HepG2 (cell line): ENCODE results near the gene CLTCL1. TPM values are rescaled to one million over a fixed set of nuclear protein-coding genes. Genes with fewer than 3 reads are reported as not detected.

ENCODE experiments used
- ATAC-seq: fragments of 200-7000 bp; cut with Tn5 transposase; 3 replicates; pipeline ENCODE4 v1.9.1; 2020; ENCODE audit warnings: mild to moderate bottlenecking, moderate library complexity
- BruUV-seq: library from RNA; stranded (reverse); fragments of 400-500 nt; replicated peaks from 2 replicates; lab custom pipeline; 2021; lab: Mats Ljungman, UMichigan
- CTCF ChIA-PET: fragments of 300-600 bp; formaldehyde crosslinking; extraction: SDS; loops from one replicate; lab custom pipeline; 2021; ENCODE audit warnings: low total read pairs, inconsistent platforms, low intra/inter-chr PET ratio; lab: Yijun Ruan, JAX
- POLR2A ChIA-PET: fragments of 350-600 bp; sonication (Branson Sonifier 250); formaldehyde crosslinking; loops from one replicate; lab custom pipeline; 2020; ENCODE audit warnings: antibody characterized with exemption, inconsistent platforms; lab: Yijun Ruan, JAX
- DNase-seq: peaks from one replicate; pipeline ENCODE4 v3.0.0-alpha.2; 2015; ENCODE audit warnings: low spot score
- FAIRE-seq: peaks from 3 replicates; lab custom pipeline; 2011; peaks lifted over from hg19 to GRCh38; lab: Jason Lieb, UNC
- H2AFZ ChIP-seq: one replicate; pipeline ENCODE4 v1.6.1; 2011; ENCODE audit warnings: low read length, inconsistent platforms
- H3K27ac ChIP-seq: fragments of 300-600 bp; 3 replicates; pipeline ENCODE4 v1.8.0; 2011; ENCODE audit warnings: mixed run types, mild to moderate bottlenecking, mixed read lengths, low read length, inconsistent platforms; ENCODE audit not compliant: insufficient read depth; ENCODE audit errors: extremely low read length
- H3K27me3 ChIP-seq, 2 experiments: fragments of 200-600 bp in 1 of 2; 2 replicates in 1 of 2; 3 replicates in 1 of 2; pipeline versions ENCODE4 v1.6.0 to v1.8.0; 2011; ENCODE audit warnings: low read length in 2 of 2, mild to moderate bottlenecking in 2 of 2, moderate library complexity in 2 of 2, inconsistent platforms in 1 of 2; ENCODE audit not compliant: insufficient read depth in 2 of 2, control insufficient read depth in 1 of 2
- H3K36me3 ChIP-seq, 2 experiments: fragments of 200-600 bp in 1 of 2; replicated peaks in 1 of 2; 2 replicates in 1 of 2; 3 replicates in 1 of 2; pipeline versions ENCODE4 v1.5.1 to v1.8.0; 2011; ENCODE audit warnings: low read length in 2 of 2, inconsistent platforms in 1 of 2; ENCODE audit not compliant: insufficient read depth in 2 of 2, control insufficient read depth in 1 of 2
- H3K4me1 ChIP-seq: 2 replicates; pipeline ENCODE4 v1.5.1; 2012; ENCODE audit warnings: low read length, inconsistent platforms; ENCODE audit not compliant: insufficient read depth
- H3K4me2 ChIP-seq: 2 replicates; pipeline ENCODE4 v1.6.0; 2011; ENCODE audit warnings: low read depth, low read length, inconsistent platforms
- H3K4me3 ChIP-seq, 3 experiments: fragments of 200-600 bp in 1 of 3; sonication (generic), shearing (Covaris generic) in 1 of 3; replicated peaks in 1 of 3; 2 replicates each; pipeline ENCODE4 v1.5.1; 2011 to 2016; ENCODE audit warnings: low read length in 3 of 3, inconsistent platforms in 2 of 3, low read depth in 2 of 3, mild to moderate bottlenecking in 2 of 3, control low read depth in 1 of 3, mixed read lengths in 1 of 3; ENCODE audit not compliant: insufficient read depth in 1 of 3
- H3K79me2 ChIP-seq: one replicate; pipeline ENCODE4 v1.6.1; 2011; ENCODE audit warnings: low read length, inconsistent platforms; ENCODE audit not compliant: insufficient read depth
- H3K9ac ChIP-seq: 2 replicates; pipeline ENCODE4 v1.6.0; 2011; ENCODE audit warnings: mild to moderate bottlenecking, low read depth, low read length, inconsistent platforms; ENCODE audit not compliant: insufficient read depth
- H3K9me3 ChIP-seq: 2 replicates; pipeline ENCODE4 v1.5.1; 2012; ENCODE audit warnings: mild to moderate bottlenecking, low read length
- H4K20me1 ChIP-seq: 2 replicates; pipeline ENCODE4 v1.6.0; 2011; ENCODE audit warnings: inconsistent platforms, mild to moderate bottlenecking, low read length, moderate library complexity; ENCODE audit not compliant: insufficient read depth
- CEBPZ ChIP-seq: IDR thresholded peaks from 2 replicates; pipeline ENCODE4 v1.6.1; 2012; ENCODE audit warnings: low read length, improper control_type of control experiment
- KMT2B ChIP-seq: IDR thresholded peaks from 2 replicates; pipeline ENCODE4 v1.6.1; 2016; ENCODE audit warnings: missing genetic modification reagents, missing compliant biosample characterization
- ZFP36L1 ChIP-seq: sonication (generic); formaldehyde crosslinking; IDR thresholded peaks from 2 replicates; pipeline ENCODE4 v1.8.0; 2022; ENCODE audit warnings: mild to moderate bottlenecking, missing genetic modification reagents, moderate library complexity
- ZFX ChIP-seq: sonication (generic); formaldehyde crosslinking; IDR thresholded peaks from 2 replicates; pipeline ENCODE4 v1.4.0; 2020; ENCODE audit warnings: mild to moderate bottlenecking, low read depth, missing genetic modification reagents, moderate library complexity
- ZNF883 ChIP-seq: sonication (generic); formaldehyde crosslinking; IDR thresholded peaks from 2 replicates; pipeline ENCODE4 v1.5.1; 2020; ENCODE audit warnings: mild to moderate bottlenecking, missing genetic modification reagents; ENCODE audit errors: not compliant biosample characterization
- WGBS: methylation state at CpG from one replicate; pipeline ENCODE4 v1.1.6; 2017; ENCODE audit warnings: low lambda C conversion rate; 5-methylcytosine and 5-hydroxymethylcytosine counted together
- in situ Hi-C: cut with HindIII; loops from 2 replicates; pipeline ENCODE4 v1.10.0; 2017; ENCODE audit warnings: low pct_unique_long_range_greater_than_20kb; ENCODE audit not compliant: extremely low pct_ligation_motif_present
- intact Hi-C: fragments of 100-400 bp; cut with micrococcal nuclease; formaldehyde crosslinking; loops from one replicate; pipeline ENCODE4 v1.10.0; 2022; ENCODE audit not compliant: unreplicated experiment
- polyA plus RNA-seq, 8 experiments: library from polyadenylated mRNA; depleted of rRNA in 3 of 8; stranded (reverse) in 7 of 8; unstranded in 1 of 8; fragments of >200 nt; fragmentation: Illumina TruSeq in 4 of 8; extraction: Trizol in 4 of 8; gene quantifications; 2 replicates each; pipeline versions ENCODE4 v1.2.1 to v1.2.3, GENCODE V29; 2011 to 2016; ENCODE audit warnings: low read depth in 4 of 8, missing spikeins in 1 of 8, mixed read lengths in 1 of 8; ENCODE audit not compliant: insufficient read depth in 1 of 8
- total RNA-seq, 5 experiments: library from RNA; depleted of rRNA; stranded (reverse); fragments of >200 nt; fragmentation: Illumina TruSeq; extraction: Trizol; gene quantifications; 2 replicates each; pipeline ENCODE4 v1.2.3, GENCODE V29; 2016; ENCODE audit warnings: low read depth in 1 of 5
- TF ChIP-seq, protein P1 (sequence below): sonication (generic); formaldehyde crosslinking; IDR thresholded peaks from 2 replicates; pipeline ENCODE4 v1.5.1; 2020; ENCODE audit warnings: mild to moderate bottlenecking, missing genetic modification reagents, moderate library complexity

CLTCL1 gene
- total and polyA plus RNA-seq, 2 of the 13 experiments (the other 11 are each of a cell fraction or from before 2014, with no cell fraction given) = 8.1 to 10.9 TPM

DNA sequence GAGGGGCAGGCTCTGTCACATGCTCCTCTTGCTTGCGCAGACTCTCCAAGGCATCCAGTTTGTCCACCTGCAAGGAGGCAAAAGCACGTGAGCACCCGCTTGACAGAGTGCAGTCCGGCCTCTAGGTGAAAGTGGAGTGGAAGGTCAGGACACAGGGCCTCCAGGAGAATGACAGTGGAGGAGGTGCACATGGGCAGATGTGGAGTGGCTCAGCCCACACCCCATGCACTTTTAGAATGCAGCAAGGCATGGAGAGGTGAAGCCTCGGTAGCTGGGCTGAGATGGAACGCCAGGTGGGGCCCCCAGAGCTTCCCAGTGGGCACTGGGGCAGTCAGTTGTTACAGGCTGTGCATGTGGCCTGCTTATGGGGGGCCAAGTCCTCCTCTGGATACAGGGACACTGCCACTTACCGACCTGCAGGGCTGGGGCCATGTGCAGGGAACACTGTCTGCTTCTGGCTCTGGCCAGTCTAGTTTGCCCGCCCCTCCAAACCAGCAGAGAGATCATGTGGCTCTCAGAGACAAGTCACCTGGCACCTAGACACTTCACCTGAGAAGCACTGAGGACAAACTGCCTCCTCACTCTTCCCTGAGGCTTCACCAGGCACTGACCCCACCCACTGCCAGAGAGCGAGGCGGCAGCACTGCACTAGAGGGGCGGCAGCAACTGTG is 110.6 kb downstream of the CLTCL1 start:
- Histone ChIP-seq H2AFZ (no peak overlapping the region), H3K27ac (no peak overlapping the region), H3K9me3 (no peaks in the 10 kb centered on the region), H3K4me3 (no peak overlapping the region; a peak in 1 of 6 replicates), H3K79me2 (peaks cover 13% of the 10 kb centered on the region), H3K27me3 (no peaks in the 10 kb centered on the region), H3K36me3 (peaks cover 3 to 12% of the 10 kb centered on the region in 2 experiments; a peak in 3 of 5 replicates), H3K4me2 (no peak overlapping the region), H3K4me1 (peaks cover 44% of the 10 kb centered on the region), H3K9ac (no peak overlapping the region), H4K20me1 (peaks cover 6% of the 10 kb centered on the region; the same call in 1 of the 2 replicates)
- no peak for DNase-seq
- in situ Hi-C loops = loop anchor here (5.0 kb wide), 1 partner anchor 111 kb away; the partner anchor contains the start of gene CLTCL1
- TF ChIP-seq ZFP36L1 (CRISPR knock-in tag) (no peak), KMT2B (CRISPR knock-in tag) (no peak), ZFX (0 out of 2 replicates have a peak, but pooled peaks have one; percentile 26), ZNF883 (CRISPR knock-in tag) (peak; percentile 42), CEBPZ (no peak)
- TF ChIP-seq, protein P1, sequence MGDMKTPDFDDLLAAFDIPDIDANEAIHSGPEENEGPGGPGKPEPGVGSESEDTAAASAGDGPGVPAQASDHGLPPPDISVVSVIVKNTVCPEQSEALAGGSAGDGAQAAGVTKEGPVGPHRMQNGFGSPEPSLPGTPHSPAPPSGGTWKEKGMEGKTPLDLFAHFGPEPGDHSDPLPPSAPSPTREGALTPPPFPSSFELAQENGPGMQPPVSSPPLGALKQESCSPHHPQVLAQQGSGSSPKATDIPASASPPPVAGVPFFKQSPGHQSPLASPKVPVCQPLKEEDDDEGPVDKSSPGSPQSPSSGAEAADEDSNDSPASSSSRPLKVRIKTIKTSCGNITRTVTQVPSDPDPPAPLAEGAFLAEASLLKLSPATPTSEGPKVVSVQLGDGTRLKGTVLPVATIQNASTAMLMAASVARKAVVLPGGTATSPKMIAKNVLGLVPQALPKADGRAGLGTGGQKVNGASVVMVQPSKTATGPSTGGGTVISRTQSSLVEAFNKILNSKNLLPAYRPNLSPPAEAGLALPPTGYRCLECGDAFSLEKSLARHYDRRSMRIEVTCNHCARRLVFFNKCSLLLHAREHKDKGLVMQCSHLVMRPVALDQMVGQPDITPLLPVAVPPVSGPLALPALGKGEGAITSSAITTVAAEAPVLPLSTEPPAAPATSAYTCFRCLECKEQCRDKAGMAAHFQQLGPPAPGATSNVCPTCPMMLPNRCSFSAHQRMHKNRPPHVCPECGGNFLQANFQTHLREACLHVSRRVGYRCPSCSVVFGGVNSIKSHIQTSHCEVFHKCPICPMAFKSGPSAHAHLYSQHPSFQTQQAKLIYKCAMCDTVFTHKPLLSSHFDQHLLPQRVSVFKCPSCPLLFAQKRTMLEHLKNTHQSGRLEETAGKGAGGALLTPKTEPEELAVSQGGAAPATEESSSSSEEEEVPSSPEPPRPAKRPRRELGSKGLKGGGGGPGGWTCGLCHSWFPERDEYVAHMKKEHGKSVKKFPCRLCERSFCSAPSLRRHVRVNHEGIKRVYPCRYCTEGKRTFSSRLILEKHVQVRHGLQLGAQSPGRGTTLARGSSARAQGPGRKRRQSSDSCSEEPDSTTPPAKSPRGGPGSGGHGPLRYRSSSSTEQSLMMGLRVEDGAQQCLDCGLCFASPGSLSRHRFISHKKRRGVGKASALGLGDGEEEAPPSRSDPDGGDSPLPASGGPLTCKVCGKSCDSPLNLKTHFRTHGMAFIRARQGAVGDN = peak; percentile 52
- no TSS peak for BruUV-seq
- CTCF ChIA-PET = no interaction called here
- 61% methylated on average over 7 of the region's 11 CpGs for WGBS
- ATAC-seq = no peak
- intact Hi-C loops = no loop called here
- POLR2A ChIA-PET = interaction anchor here (1.8 kb wide), 1 partner anchor 111 kb away, joined by 4 read pairs; the partner anchor contains the start of gene CLTCL1
- no peak for FAIRE-seq
